SK-N-SH treated with all-trans-retinoic acid at 6 μM for 48 hours (cell line): ENCODE results near the gene ALMS1.

Experiments
- ARNTL ChIP-seq: fragments of 450-650 bp; formaldehyde crosslinking; IDR thresholded peaks from 2 replicates; pipeline ENCODE4 v1.5.0; 2020; ENCODE audit warnings: low read depth, mild to moderate bottlenecking, moderate library complexity, borderline replicate concordance
- BACH2 ChIP-seq: fragments of 250-450 bp; sonication (Bioruptor Pico); IDR thresholded peaks from 2 replicates; pipeline ENCODE4 v1.9.0; 2021; ENCODE audit warnings: mild to moderate bottlenecking, borderline replicate concordance
- ESRRG ChIP-seq: fragments of 250-450 bp; sonication (Bioruptor Pico); IDR thresholded peaks from 2 replicates; pipeline ENCODE4 v1.6.1; 2021; ENCODE audit warnings: mild to moderate bottlenecking
- TF ChIP-seq, protein P1 (sequence below): fragments of 250-450 bp; sonication (Bioruptor Pico); IDR thresholded peaks from 2 replicates; pipeline ENCODE4 v1.5.1; 2020; ENCODE audit warnings: low read depth, mild to moderate bottlenecking, moderate library complexity

DNA sequence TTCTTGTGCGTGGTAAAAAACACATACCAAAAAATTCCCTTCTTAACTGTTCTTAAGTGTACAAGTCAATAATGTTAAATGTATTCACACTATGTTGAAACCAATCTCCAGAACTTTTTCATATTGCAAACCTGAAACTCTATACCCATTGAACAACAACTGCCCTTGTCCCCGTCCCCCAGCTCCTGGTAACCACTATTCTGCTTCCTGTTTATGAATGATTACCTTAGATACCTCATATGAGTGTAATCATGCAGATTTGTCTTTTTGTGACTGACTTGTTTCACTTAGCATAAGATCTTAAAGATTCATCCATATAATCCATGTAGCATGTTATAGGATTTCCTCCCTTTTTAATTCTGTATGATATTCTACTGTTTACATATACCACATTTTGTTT, 196.7 kb downstream of the ALMS1 start:
- TF ChIP-seq BACH2 (no peak), ARNTL (no peak), ESRRG (no peak)
- TF ChIP-seq, protein P1, sequence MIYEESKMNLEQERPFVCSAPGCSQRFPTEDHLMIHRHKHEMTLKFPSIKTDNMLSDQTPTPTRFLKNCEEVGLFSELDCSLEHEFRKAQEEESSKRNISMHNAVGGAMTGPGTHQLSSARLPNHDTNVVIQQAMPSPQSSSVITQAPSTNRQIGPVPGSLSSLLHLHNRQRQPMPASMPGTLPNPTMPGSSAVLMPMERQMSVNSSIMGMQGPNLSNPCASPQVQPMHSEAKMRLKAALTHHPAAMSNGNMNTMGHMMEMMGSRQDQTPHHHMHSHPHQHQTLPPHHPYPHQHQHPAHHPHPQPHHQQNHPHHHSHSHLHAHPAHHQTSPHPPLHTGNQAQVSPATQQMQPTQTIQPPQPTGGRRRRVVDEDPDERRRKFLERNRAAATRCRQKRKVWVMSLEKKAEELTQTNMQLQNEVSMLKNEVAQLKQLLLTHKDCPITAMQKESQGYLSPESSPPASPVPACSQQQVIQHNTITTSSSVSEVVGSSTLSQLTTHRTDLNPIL (CRISPR knock-in tag), result no peak
